ENCODE data around the gene TTC5.
"Not testable (repeated sequence)": the region's sequence is repeated elsewhere in the genome, so short reads cannot be mapped to it uniquely, and the experiment has no call there.

TTC5 gene

GRCh38 chr14:20302042-20302755, 3.6 kb downstream of the TTC5 start:
- DNase-seq (ENCODE audit: low read depth): no peak

GRCh38 chr14:20295067-20295466, 10.7 kb downstream of the TTC5 start:
- DNase-seq (ENCODE audit: low read depth): no peak

GRCh38 chr14:20294636-20295035, 11.1 kb downstream of the TTC5 start:
- DNase-seq (ENCODE audit: low read depth): no peak

- DNase-seq (ENCODE audit: low read depth): not testable (repeated sequence)
Observed at GRCh38 chr14:20281998-20282397, 23.8 kb downstream of the TTC5 start.

- DNase-seq (ENCODE audit: low read depth): not testable (repeated sequence)
Observed at GRCh38 chr14:20280265-20280664, 25.5 kb downstream of the TTC5 start.

GRCh38 chr14:20278414-20278813, 27.3 kb downstream of the TTC5 start:
- no peak for DNase-seq (ENCODE audit: low read depth)

GRCh38 chr14:20277409-20277808, 28.3 kb downstream of the TTC5 start:
- DNase-seq (ENCODE audit: low read depth): no peak

- DNase-seq (ENCODE audit: low read depth): no peak
Observed at GRCh38 chr14:20274062-20274461, 31.7 kb downstream of the TTC5 start.

- DNase-seq (ENCODE audit: low read depth): not testable (repeated sequence)
Observed at GRCh38 chr14:20264361-20264760, 41.4 kb downstream of the TTC5 start.

GRCh38 chr14:20262642-20263128, 43.1 kb downstream of the TTC5 start:
- no peak for DNase-seq (ENCODE audit: low read depth)

- DNase-seq (ENCODE audit: low read depth): no peak
Observed at GRCh38 chr14:20247646-20248246, 58.0 kb downstream of the TTC5 start.
